ENCODE results near the gene RC3H2. TPM values are rescaled to one million over a fixed set of nuclear protein-coding genes. Genes with fewer than 3 reads are reported as not detected.

Gene RC3H2
- total and polyA plus RNA-seq, 2 experiments from 2014 or later: 17.8 to 43.7 TPM

GRCh38 chr9:122815544-122815943, 89.6 kb downstream of the RC3H2 start:
- no peak for DNase-seq (ENCODE audit: low spot score)
- Histone ChIP-seq H3K27me3 (no peaks in the 10 kb centered on the region), H3K9me2 (replicated peaks; ENCODE audit: insufficient read depth) (no peaks in the 10 kb centered on the region), H3K79me2 (peaks cover 3% of the 10 kb centered on the region), H2AFZ (no peak overlapping the region), H3K4me3 (no peak overlapping the region), H3K9me3 (ENCODE audit: low read depth) (no peaks in the 10 kb centered on the region), H3K4me2 (no peak overlapping the region), H3K36me3 (replicated peaks; ENCODE audit: insufficient read depth, low read depth) (no peaks in the 10 kb centered on the region), H3K4me1 (ENCODE audit: insufficient read depth) (peaks cover 5% of the 10 kb centered on the region), H3K27ac (no peak overlapping the region), H4K20me1 (ENCODE audit: insufficient read depth, poor library complexity, severe bottlenecking) (no peaks in the 10 kb centered on the region)
- TF ChIP-seq EZH2phosphoT487 (IDR thresholded peaks at IDR 0.05; ENCODE audit: low read depth, severe bottlenecking, unreplicated experiment) (no peak), EZH2 (IDR thresholded peaks at IDR 0.05; ENCODE audit: borderline replicate concordance) (no peak), CTCF (IDR thresholded peaks at IDR 0.05; ENCODE audit: poor library complexity) (no peak)

- H3K9me2 ChIP-seq (replicated peaks; ENCODE audit: insufficient read depth): no peaks in the 10 kb centered on the region
- WGBS (ENCODE audit: low lambda C conversion rate, missing lambda C conversion rate): 91% methylated on average over 6 of the region's 6 CpGs
- TF ChIP-seq EZH2 (IDR thresholded peaks at IDR 0.05; ENCODE audit: borderline replicate concordance) (no peak), EZH2phosphoT487 (IDR thresholded peaks at IDR 0.05; ENCODE audit: low read depth, severe bottlenecking, unreplicated experiment) (no peak), CTCF (IDR thresholded peaks at IDR 0.05; ENCODE audit: poor library complexity) (no peak)
Measured at GRCh38 chr9:122814545-122814944, 90.6 kb downstream of the RC3H2 start.

GRCh38 chr9:122812736-122813135, 92.4 kb downstream of the RC3H2 start:
- Histone ChIP-seq H3K4me1 (ENCODE audit: insufficient read depth) (no peaks in the 10 kb centered on the region), H2AFZ (no peak overlapping the region), H3K27ac (no peak overlapping the region), H3K36me3 (replicated peaks; ENCODE audit: insufficient read depth, low read depth) (no peaks in the 10 kb centered on the region), H3K27me3 (no peaks in the 10 kb centered on the region), H3K9me3 (ENCODE audit: low read depth) (no peaks in the 10 kb centered on the region), H3K9me2 (replicated peaks; ENCODE audit: insufficient read depth) (no peaks in the 10 kb centered on the region), H3K4me3 (no peak overlapping the region), H3K79me2 (no peaks in the 10 kb centered on the region), H3K4me2 (no peak overlapping the region), H4K20me1 (ENCODE audit: insufficient read depth, poor library complexity, severe bottlenecking) (no peaks in the 10 kb centered on the region)
- 76% methylated on average over 4 of the region's 4 CpGs for WGBS (ENCODE audit: low lambda C conversion rate, missing lambda C conversion rate)
- TF ChIP-seq EZH2 (IDR thresholded peaks at IDR 0.05; ENCODE audit: borderline replicate concordance): no peak
- TF ChIP-seq EZH2phosphoT487 (IDR thresholded peaks at IDR 0.05; ENCODE audit: low read depth, severe bottlenecking, unreplicated experiment): no peak
- TF ChIP-seq CTCF (IDR thresholded peaks at IDR 0.05; ENCODE audit: poor library complexity): no peak
- DNase-seq (ENCODE audit: low spot score): no peak

More at GRCh38 chr9:122814545-122814944, 90.6 kb downstream of the RC3H2 start:
- Histone ChIP-seq H3K79me2 (no peaks in the 10 kb centered on the region), H3K36me3 (replicated peaks; ENCODE audit: insufficient read depth, low read depth) (no peaks in the 10 kb centered on the region), H3K27ac (no peak overlapping the region), H3K4me2 (no peak overlapping the region), H3K9me3 (ENCODE audit: low read depth) (no peaks in the 10 kb centered on the region), H3K27me3 (no peaks in the 10 kb centered on the region), H3K4me3 (no peak overlapping the region), H3K4me1 (ENCODE audit: insufficient read depth) (peaks cover 5% of the 10 kb centered on the region), H2AFZ (no peak overlapping the region), H4K20me1 (ENCODE audit: insufficient read depth, poor library complexity, severe bottlenecking) (no peaks in the 10 kb centered on the region)
- no peak for DNase-seq (ENCODE audit: low spot score)

Measured in hepatocyte (in vitro differentiated cells).